ENCODE measurements around the gene BUB3.

The BUB3 gene

DNA sequence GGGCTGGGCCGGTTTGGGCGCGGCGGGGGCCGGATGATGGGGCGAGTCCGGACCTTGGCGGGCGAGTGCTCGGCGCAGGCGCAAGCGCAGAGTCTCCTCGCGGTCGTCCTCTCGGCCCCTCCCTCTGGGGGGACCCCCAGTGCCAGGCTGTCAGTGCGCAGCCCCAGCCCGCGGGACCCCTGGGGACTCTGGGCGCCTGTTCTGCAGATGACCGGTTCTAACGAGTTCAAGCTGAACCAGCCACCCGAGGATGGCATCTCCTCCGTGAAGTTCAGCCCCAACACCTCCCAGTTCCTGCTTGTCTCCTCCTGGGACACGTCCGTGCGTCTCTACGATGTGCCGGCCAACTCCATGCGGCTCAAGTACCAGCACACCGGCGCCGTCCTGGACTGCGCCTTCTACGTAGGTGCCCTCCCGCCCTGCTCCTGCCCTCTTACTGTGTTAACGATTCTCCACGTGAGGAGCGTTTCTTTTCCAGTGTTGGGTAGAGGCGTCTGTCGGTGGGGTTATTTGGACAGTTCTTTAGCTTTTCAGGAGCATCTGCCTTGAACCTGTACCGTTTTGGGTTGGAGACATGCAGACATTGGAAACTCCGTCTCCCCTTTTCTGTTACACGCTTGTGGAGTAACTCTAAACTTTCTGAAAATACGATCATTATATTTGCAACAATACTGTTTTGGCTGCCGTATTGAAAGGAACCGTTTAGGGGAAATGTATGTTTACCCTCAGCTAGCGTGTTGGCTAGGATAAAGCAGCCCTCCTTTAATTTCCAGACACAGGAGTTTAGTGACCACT lies 706 bp downstream of the BUB3 start:
- H3K9me2 ChIP-seq (ENCODE audit: low read depth, low read length), result no peaks in the 10 kb centered on the region
- H2AFZ ChIP-seq (ENCODE audit: low read length), result no peak overlapping the region
- H3K79me2 ChIP-seq (ENCODE audit: insufficient read depth, low read length), result peaks cover 53% of the 10 kb centered on the region
- no peaks in the 10 kb centered on the region for H3F3A ChIP-seq (ENCODE audit: insufficient read depth, low read length)
- H3K9me3 ChIP-seq (ENCODE audit: low read length), result no peaks in the 10 kb centered on the region
- TF ChIP-seq, protein P1, sequence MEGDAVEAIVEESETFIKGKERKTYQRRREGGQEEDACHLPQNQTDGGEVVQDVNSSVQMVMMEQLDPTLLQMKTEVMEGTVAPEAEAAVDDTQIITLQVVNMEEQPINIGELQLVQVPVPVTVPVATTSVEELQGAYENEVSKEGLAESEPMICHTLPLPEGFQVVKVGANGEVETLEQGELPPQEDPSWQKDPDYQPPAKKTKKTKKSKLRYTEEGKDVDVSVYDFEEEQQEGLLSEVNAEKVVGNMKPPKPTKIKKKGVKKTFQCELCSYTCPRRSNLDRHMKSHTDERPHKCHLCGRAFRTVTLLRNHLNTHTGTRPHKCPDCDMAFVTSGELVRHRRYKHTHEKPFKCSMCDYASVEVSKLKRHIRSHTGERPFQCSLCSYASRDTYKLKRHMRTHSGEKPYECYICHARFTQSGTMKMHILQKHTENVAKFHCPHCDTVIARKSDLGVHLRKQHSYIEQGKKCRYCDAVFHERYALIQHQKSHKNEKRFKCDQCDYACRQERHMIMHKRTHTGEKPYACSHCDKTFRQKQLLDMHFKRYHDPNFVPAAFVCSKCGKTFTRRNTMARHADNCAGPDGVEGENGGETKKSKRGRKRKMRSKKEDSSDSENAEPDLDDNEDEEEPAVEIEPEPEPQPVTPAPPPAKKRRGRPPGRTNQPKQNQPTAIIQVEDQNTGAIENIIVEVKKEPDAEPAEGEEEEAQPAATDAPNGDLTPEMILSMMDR (IDR thresholded peaks at IDR 0.05; ENCODE audit: low read length), result no peak
- no peak for TF ChIP-seq EZH2 (IDR thresholded peaks at IDR 0.05; ENCODE audit: borderline replicate concordance, low read length)
- H3K4me2 ChIP-seq (ENCODE audit: low read length), result peak overlapping the region; percentile 73
- H3K9ac ChIP-seq (ENCODE audit: low read length), result peak overlapping the region; percentile 99
- H3K4me1 ChIP-seq (ENCODE audit: insufficient read depth, low read length, severe bottlenecking), result peaks cover 62% of the 10 kb centered on the region
- H3K27ac ChIP-seq (ENCODE audit: low read depth, low read length, poor library complexity, severe bottlenecking), result peak overlapping the region; percentile 85
- H3K4me3 ChIP-seq (ENCODE audit: low read depth, low read length, poor library complexity, severe bottlenecking), result peak overlapping the region; percentile 83
- peaks cover 4% of the 10 kb centered on the region; the same call in 1 of the 2 replicates for H3K27me3 ChIP-seq (ENCODE audit: insufficient read depth, low read length)
- peaks cover 52% of the 10 kb centered on the region for H3K36me3 ChIP-seq (ENCODE audit: insufficient read depth, low read length)
- H4K20me1 ChIP-seq (ENCODE audit: insufficient read depth, low read length), result no peaks in the 10 kb centered on the region

DNA sequence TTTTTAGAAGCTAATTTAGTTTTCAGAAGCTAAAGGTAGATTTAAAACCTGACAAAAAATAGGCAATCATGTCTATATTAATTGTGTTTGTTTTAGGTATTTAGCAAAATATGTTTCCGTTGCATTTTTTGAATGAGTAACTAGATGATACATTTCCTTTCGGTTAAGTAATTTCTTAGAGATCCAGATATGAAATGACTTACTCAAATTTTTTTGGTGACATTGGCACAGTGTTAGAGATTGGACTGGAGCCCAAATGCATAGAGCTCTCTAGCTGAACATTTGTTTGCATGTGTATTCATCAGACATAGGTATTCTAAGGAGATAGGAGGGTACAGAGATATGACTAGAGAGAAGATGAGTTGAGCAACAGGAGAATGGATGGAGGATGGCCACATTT lies 1.9 kb downstream of the BUB3 start:
- Histone ChIP-seq H3K4me3 (ENCODE audit: low read depth, low read length, poor library complexity, severe bottlenecking) (peak overlapping the region; percentile 83), H3K27ac (ENCODE audit: low read depth, low read length, poor library complexity, severe bottlenecking) (no peak overlapping the region), H3K36me3 (ENCODE audit: insufficient read depth, low read length) (peaks cover 63% of the 10 kb centered on the region), H3K4me2 (ENCODE audit: low read length) (peak overlapping the region; percentile 73), H2AFZ (ENCODE audit: low read length) (no peak overlapping the region), H4K20me1 (ENCODE audit: insufficient read depth, low read length) (no peaks in the 10 kb centered on the region), H3K27me3 (ENCODE audit: insufficient read depth, low read length) (no peaks in the 10 kb centered on the region; the same call in 1 of the 2 replicates), H3F3A (ENCODE audit: insufficient read depth, low read length) (no peaks in the 10 kb centered on the region), H3K9ac (ENCODE audit: low read length) (peak overlapping the region; percentile 99; the same call in 1 of the 2 replicates), H3K79me2 (ENCODE audit: insufficient read depth, low read length) (peaks cover 58% of the 10 kb centered on the region), H3K9me2 (ENCODE audit: low read depth, low read length) (no peaks in the 10 kb centered on the region), H3K9me3 (ENCODE audit: low read length) (no peaks in the 10 kb centered on the region), H3K4me1 (ENCODE audit: insufficient read depth, low read length, severe bottlenecking) (peaks cover 68% of the 10 kb centered on the region)
- TF ChIP-seq, protein P1 (IDR thresholded peaks at IDR 0.05; ENCODE audit: low read length), result no peak
- no peak for TF ChIP-seq EZH2 (IDR thresholded peaks at IDR 0.05; ENCODE audit: borderline replicate concordance, low read length)

DNA sequence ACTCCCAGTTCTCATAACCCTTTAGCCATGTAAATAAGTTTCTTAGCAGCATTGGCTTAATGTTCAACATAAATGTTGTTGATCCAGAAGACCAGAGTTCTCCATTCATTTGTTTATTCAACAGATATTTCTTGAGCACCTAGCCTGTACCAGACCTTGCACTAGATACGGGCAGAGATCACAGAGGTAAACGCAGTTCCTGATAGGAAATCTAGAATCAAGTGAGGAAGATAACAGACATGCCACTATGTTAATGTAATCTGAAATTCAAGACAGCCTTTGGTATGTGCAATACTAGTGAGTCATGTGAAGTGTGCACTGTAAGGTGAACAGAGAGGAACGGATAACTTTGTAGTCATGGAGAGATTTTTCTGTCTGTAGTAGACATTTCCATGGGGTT lies 3.0 kb downstream of the BUB3 start:
- Histone ChIP-seq H3K4me2 (ENCODE audit: low read length) (peak overlapping the region; percentile 28; the same call in 1 of the 2 replicates), H3K79me2 (ENCODE audit: insufficient read depth, low read length) (peaks cover 58% of the 10 kb centered on the region), H3F3A (ENCODE audit: insufficient read depth, low read length) (no peaks in the 10 kb centered on the region), H2AFZ (ENCODE audit: low read length) (no peak overlapping the region), H3K4me3 (ENCODE audit: low read depth, low read length, poor library complexity, severe bottlenecking) (no peak overlapping the region), H3K9me3 (ENCODE audit: low read length) (no peaks in the 10 kb centered on the region), H3K36me3 (ENCODE audit: insufficient read depth, low read length) (peaks cover 75% of the 10 kb centered on the region), H3K27ac (ENCODE audit: low read depth, low read length, poor library complexity, severe bottlenecking) (no peak overlapping the region), H3K4me1 (ENCODE audit: insufficient read depth, low read length, severe bottlenecking) (peaks cover 61% of the 10 kb centered on the region), H3K9me2 (ENCODE audit: low read depth, low read length) (no peaks in the 10 kb centered on the region), H3K9ac (ENCODE audit: low read length) (no peak overlapping the region), H3K27me3 (ENCODE audit: insufficient read depth, low read length) (no peaks in the 10 kb centered on the region), H4K20me1 (ENCODE audit: insufficient read depth, low read length) (no peaks in the 10 kb centered on the region)
- TF ChIP-seq, protein P1 (IDR thresholded peaks at IDR 0.05; ENCODE audit: low read length), result no peak
- TF ChIP-seq EZH2 (IDR thresholded peaks at IDR 0.05; ENCODE audit: borderline replicate concordance, low read length), result no peak
